RWPE1 (cell line): ENCODE measurements around the gene CTTNBP2NL.

Source experiments
- CTCF ChIA-PET: fragments of 350-600 bp; sonication (Branson Sonifier 250); formaldehyde crosslinking; extraction: SDS; loops from one replicate; lab custom pipeline; 2021; lab: Yijun Ruan, JAX
- POLR2A ChIA-PET: fragments of 400-600 bp; formaldehyde crosslinking; extraction: SDS; loops from one replicate; lab custom pipeline; 2020; ENCODE audit warnings: antibody characterized with exemption; ENCODE audit not compliant: low non-redundant PET; lab: Yijun Ruan, JAX
- DNase-seq: peaks from one replicate; pipeline ENCODE4 v3.0.0; 2012; ENCODE audit warnings: low spot score
- H3K27ac ChIP-seq: fragments of 450-650 bp; 2 replicates; pipeline ENCODE4 v1.5.1; 2017
- CTCF ChIP-seq: fragments of 450-650 bp; conservative IDR thresholded peaks from 2 replicates; pipeline ENCODE4 v1.5.1; 2017; ENCODE audit warnings: low read depth, mild to moderate bottlenecking

Gene CTTNBP2NL

GRCh38 chr1:112358798-112359408, 37.1 kb upstream of the CTTNBP2NL start:
- H3K27ac ChIP-seq = no peak overlapping the region
- POLR2A ChIA-PET = no interaction called here
- TF ChIP-seq CTCF = peak; percentile 71
- CTCF ChIA-PET = interaction anchor here (0.5 to 1.3 kb wide), 11 partner anchors 32 to 1776 kb away, joined by 3 to 6 read pairs (median 3); no protein-coding TSS in a partner anchor
- DNase-seq = peak; percentile 51

GRCh38 chr1:112359961-112360767, 35.9 kb upstream of the CTTNBP2NL start:
- H3K27ac ChIP-seq = peak overlapping the region; percentile 65
- no peak for TF ChIP-seq CTCF
- DNase-seq = peak; percentile 18
- ChIA-PET CTCF (interaction anchor here (0.6 to 2.5 kb wide), 5 partner anchors 9 to 1778 kb away, joined by 3 to 6 read pairs (median 4); no protein-coding TSS in a partner anchor), POLR2A (no interaction called here)

GRCh38 chr1:112363636-112364035, 32.4 kb upstream of the CTTNBP2NL start:
- no peak overlapping the region for H3K27ac ChIP-seq
- ChIA-PET CTCF (no interaction called here), POLR2A (no interaction called here)
- no peak for DNase-seq
- no peak for TF ChIP-seq CTCF

- TF ChIP-seq CTCF = no peak
- H3K27ac ChIP-seq = no peak overlapping the region
- ChIA-PET POLR2A (no interaction called here), CTCF (interaction anchor here (0.7 to 3.0 kb wide), 2 partner anchors 69 to 1940 kb away, joined by 3 to 17 read pairs; no protein-coding TSS in a partner anchor)
- DNase-seq = no peak
These were observed 27.8 kb upstream of the CTTNBP2NL start for GRCh38 chr1:112368198-112368597.

GRCh38 chr1:112369392-112370285, 26.4 kb upstream of the CTTNBP2NL start:
- ChIA-PET POLR2A (no interaction called here), CTCF (interaction anchor here (0.5 to 3.0 kb wide), 22 partner anchors 9 to 631 kb away, joined by 3 to 17 read pairs (median 3); partner anchors contain the start of gene INKA2)
- peak; percentile 84 for DNase-seq
- TF ChIP-seq CTCF = peak; percentile 97
- no peak overlapping the region for H3K27ac ChIP-seq

GRCh38 chr1:112370996-112371395, 25.0 kb upstream of the CTTNBP2NL start:
- DNase-seq = no peak
- CTCF ChIA-PET = no interaction called here
- TF ChIP-seq CTCF = no peak
- POLR2A ChIA-PET = no interaction called here
- H3K27ac ChIP-seq = no peak overlapping the region
